ENCODE results near the gene ANKS1B. TPM values are rescaled to one million over a fixed set of nuclear protein-coding genes. Genes with fewer than 3 reads are reported as not detected.

ANKS1B gene
- total and polyA plus RNA-seq, 2 of the 4 experiments (the other 2 are of a cell fraction) = 0.17 to 0.18 TPM

DNA sequence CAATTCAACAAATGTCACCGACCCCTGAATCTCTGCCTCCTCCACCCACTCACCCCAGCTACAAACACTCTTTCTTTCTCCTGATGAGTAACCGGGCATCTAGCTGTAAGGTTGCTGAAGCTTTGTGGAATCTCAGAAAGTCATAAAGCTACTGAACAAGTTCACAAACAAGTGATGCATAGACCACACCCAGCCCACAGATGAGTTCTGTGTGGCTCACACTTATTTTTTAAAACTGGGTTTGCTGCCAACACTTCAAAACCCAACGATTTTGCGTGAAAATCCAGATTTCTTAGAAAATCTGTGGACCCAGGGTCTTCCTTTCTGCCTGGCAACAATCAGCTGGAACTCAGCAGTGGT lies 1243.6 kb downstream of the ANKS1B start:
- CTCF ChIA-PET = interaction anchor here (0.5 kb wide), 1 partner anchor 362 kb away, joined by 7 read pairs; no protein-coding TSS in a partner anchor
- Histone ChIP-seq H3K4me1 (ENCODE audit: control insufficient read depth, insufficient read depth, low read length) (peaks cover 13% of the 10 kb centered on the region; the same call in 1 of the 2 replicates), H2BK20ac (ENCODE audit: low read depth, low read length) (no peak overlapping the region), H3K27ac (ENCODE audit: insufficient read depth, low read length) (no peak overlapping the region), H3K4ac (ENCODE audit: low read depth, low read length) (no peak overlapping the region), H2AK9ac (replicated peaks; ENCODE audit: low read depth, low read length, poor library complexity) (no peak overlapping the region), H3K9me3 (ENCODE audit: control insufficient read depth, insufficient read depth, low read length) (no peaks in the 10 kb centered on the region), H3K9ac (ENCODE audit: low read depth, low read length) (no peak overlapping the region), H2BK15ac (ENCODE audit: low read depth, low read length) (no peak overlapping the region), H2BK120ac (ENCODE audit: low read depth, low read length) (no peak overlapping the region), H3K23ac (ENCODE audit: low read depth, low read length) (no peak overlapping the region), H3K27me3 (ENCODE audit: control insufficient read depth, insufficient read depth, low read length) (peaks cover 4% of the 10 kb centered on the region; the same call in 1 of the 2 replicates), H3K18ac (ENCODE audit: low read depth, low read length) (no peak overlapping the region), H3K4me3 (ENCODE audit: insufficient read depth, low read depth, low read length) (no peak overlapping the region), H3K4me2 (ENCODE audit: low read depth, low read length) (no peak overlapping the region), H3K79me1 (ENCODE audit: low read depth in 1 of 2, low read length in 2 of 2) (no peaks in the 10 kb centered on the region), H3K9me1 (ENCODE audit: insufficient read depth, low read length) (peaks cover 6% of the 10 kb centered on the region), H2AK5ac (ENCODE audit: low read depth, low read length) (no peak overlapping the region), H2BK5ac (ENCODE audit: low read depth, low read length, poor library complexity, severe bottlenecking) (no peak overlapping the region), H4K5ac (ENCODE audit: low read depth, low read length) (no peak overlapping the region), H4K8ac (ENCODE audit: low read depth in 2 of 2, low read length in 2 of 2) (no peak overlapping the region), H3K14ac (replicated peaks; ENCODE audit: low read depth, low read length) (no peak overlapping the region), H4K20me1 (ENCODE audit: insufficient read depth, low read length) (no peaks in the 10 kb centered on the region), H3K36me3 (ENCODE audit: control insufficient read depth, insufficient read depth, low read length) (no peaks in the 10 kb centered on the region), H4K91ac (ENCODE audit: insufficient read depth, low read depth, low read length) (no peak overlapping the region), H3K56ac (ENCODE audit: extremely low read depth, insufficient read depth, low read length) (no peak overlapping the region), H2AFZ (replicated peaks; ENCODE audit: low read length, poor library complexity) (no peak overlapping the region)
- in situ Hi-C loops (cut with MboI; ENCODE audit: low sequenced_read_pairs) = no loop called here
- peak; percentile 44 for DNase-seq
- intact Hi-C loops (cut with micrococcal nuclease) = no loop called here
- POLR2A ChIA-PET (ENCODE audit: unreplicated experiment) = no interaction called here
- TF ChIP-seq, protein P1, sequence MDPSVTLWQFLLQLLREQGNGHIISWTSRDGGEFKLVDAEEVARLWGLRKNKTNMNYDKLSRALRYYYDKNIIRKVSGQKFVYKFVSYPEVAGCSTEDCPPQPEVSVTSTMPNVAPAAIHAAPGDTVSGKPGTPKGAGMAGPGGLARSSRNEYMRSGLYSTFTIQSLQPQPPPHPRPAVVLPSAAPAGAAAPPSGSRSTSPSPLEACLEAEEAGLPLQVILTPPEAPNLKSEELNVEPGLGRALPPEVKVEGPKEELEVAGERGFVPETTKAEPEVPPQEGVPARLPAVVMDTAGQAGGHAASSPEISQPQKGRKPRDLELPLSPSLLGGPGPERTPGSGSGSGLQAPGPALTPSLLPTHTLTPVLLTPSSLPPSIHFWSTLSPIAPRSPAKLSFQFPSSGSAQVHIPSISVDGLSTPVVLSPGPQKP (IDR thresholded peaks at IDR 0.05; ENCODE audit: borderline replicate concordance, low read depth, low read length) = no peak
- TF ChIP-seq MXI1 (IDR thresholded peaks at IDR 0.05; ENCODE audit: borderline replicate concordance, low read depth, low read length) = no peak
- TF ChIP-seq, protein P2, sequence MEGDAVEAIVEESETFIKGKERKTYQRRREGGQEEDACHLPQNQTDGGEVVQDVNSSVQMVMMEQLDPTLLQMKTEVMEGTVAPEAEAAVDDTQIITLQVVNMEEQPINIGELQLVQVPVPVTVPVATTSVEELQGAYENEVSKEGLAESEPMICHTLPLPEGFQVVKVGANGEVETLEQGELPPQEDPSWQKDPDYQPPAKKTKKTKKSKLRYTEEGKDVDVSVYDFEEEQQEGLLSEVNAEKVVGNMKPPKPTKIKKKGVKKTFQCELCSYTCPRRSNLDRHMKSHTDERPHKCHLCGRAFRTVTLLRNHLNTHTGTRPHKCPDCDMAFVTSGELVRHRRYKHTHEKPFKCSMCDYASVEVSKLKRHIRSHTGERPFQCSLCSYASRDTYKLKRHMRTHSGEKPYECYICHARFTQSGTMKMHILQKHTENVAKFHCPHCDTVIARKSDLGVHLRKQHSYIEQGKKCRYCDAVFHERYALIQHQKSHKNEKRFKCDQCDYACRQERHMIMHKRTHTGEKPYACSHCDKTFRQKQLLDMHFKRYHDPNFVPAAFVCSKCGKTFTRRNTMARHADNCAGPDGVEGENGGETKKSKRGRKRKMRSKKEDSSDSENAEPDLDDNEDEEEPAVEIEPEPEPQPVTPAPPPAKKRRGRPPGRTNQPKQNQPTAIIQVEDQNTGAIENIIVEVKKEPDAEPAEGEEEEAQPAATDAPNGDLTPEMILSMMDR (conservative IDR thresholded peaks at IDR 0.05; ENCODE audit: low read depth, low read length) = no peak
- TF ChIP-seq BHLHE40 (IDR thresholded peaks at IDR 0.05; ENCODE audit: low read depth, low read length) = no peak
- TF ChIP-seq SMC3 (IDR thresholded peaks at IDR 0.05; ENCODE audit: low read depth, low read length) = no peak
- no peak for TF ChIP-seq MAZ (IDR thresholded peaks at IDR 0.05; ENCODE audit: borderline replicate concordance, low read depth, low read length)
- TF ChIP-seq RCOR1 (IDR thresholded peaks at IDR 0.05; ENCODE audit: insufficient replicate concordance, low read length) = no peak
- TF ChIP-seq, protein P3, sequence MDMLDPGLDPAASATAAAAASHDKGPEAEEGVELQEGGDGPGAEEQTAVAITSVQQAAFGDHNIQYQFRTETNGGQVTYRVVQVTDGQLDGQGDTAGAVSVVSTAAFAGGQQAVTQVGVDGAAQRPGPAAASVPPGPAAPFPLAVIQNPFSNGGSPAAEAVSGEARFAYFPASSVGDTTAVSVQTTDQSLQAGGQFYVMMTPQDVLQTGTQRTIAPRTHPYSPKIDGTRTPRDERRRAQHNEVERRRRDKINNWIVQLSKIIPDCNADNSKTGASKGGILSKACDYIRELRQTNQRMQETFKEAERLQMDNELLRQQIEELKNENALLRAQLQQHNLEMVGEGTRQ (IDR thresholded peaks at IDR 0.05; ENCODE audit: low read depth, low read length) = no peak
- no peak for TF ChIP-seq FOS (IDR thresholded peaks at IDR 0.05; ENCODE audit: low read depth, low read length)
- no peak for TF ChIP-seq MAFK (IDR thresholded peaks at IDR 0.05; ENCODE audit: low read depth, low read length)
- TF ChIP-seq POLR2A (IDR thresholded peaks at IDR 0.05; ENCODE audit: low read depth, low read length) = no peak
- no peak for TF ChIP-seq CHD1 (IDR thresholded peaks at IDR 0.05; ENCODE audit: low read depth, low read length)
- no peak for TF ChIP-seq NFE2L2 (IDR thresholded peaks at IDR 0.05; ENCODE audit: low read depth, low read length)
- no peak for TF ChIP-seq CEBPB (IDR thresholded peaks at IDR 0.05; ENCODE audit: low read depth, low read length)
- TF ChIP-seq RFX5 (IDR thresholded peaks at IDR 0.05; ENCODE audit: low read depth, low read length) = no peak
- TF ChIP-seq RAD21 (IDR thresholded peaks at IDR 0.05; ENCODE audit: low read length) = no peak
- dilution Hi-C loops (cut with HindIII; ENCODE audit: low sequenced_read_pairs, unreplicated experiment) = no loop called here
- no TSS peak for BruUV-seq (replicated peaks)
- ATAC-seq (ENCODE audit: low read depth) = no peak
- 67% methylated on average over 2 of the region's 4 CpGs; no CpG with 5 or more reads in 1 of the 2 experiments for WGBS, 2 experiments (ENCODE audit: extremely low coverage in 2 of 2, insufficient read length in 1 of 2)

All from IMR-90 (cell line).